Astrocyte (in vitro differentiated cells and primary cell): Measurements from ENCODE around the gene PNPT1.

ENCODE experiments used
- EZH2 ChIP-seq: IDR thresholded peaks from 2 replicates; pipeline ENCODE4 v1.6.1; 2012; ENCODE audit warnings: mild to moderate bottlenecking, low read length, inconsistent platforms; ENCODE audit not compliant: insufficient read depth
- TF ChIP-seq, protein P1 (sequence below): IDR thresholded peaks from 2 replicates; pipeline ENCODE4 v1.5.1; 2011; ENCODE audit warnings: low read depth, mild to moderate bottlenecking, inconsistent platforms, low read length, moderate library complexity; ENCODE audit not compliant: insufficient read depth

DNA sequence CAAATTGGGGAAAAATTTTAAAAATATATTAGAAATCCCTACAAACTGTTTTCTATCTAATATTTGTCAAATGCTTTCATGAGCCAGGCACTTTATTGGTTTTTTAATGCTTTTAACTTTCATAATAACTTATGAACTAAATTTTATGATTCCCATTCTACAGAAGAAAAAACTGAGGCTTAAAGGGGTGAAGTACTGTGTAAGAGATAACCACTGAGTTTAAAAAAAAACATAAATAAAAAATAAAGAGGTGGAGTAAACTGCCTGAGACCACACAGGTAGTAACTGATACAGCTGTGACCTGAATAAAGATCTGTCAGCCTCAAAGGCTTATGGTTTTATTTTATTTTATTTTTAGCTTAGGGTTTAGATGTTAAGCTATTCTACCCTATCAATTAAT, 24.7 kb downstream of the PNPT1 start:
- TF ChIP-seq EZH2: no peak
- TF ChIP-seq, protein P1, sequence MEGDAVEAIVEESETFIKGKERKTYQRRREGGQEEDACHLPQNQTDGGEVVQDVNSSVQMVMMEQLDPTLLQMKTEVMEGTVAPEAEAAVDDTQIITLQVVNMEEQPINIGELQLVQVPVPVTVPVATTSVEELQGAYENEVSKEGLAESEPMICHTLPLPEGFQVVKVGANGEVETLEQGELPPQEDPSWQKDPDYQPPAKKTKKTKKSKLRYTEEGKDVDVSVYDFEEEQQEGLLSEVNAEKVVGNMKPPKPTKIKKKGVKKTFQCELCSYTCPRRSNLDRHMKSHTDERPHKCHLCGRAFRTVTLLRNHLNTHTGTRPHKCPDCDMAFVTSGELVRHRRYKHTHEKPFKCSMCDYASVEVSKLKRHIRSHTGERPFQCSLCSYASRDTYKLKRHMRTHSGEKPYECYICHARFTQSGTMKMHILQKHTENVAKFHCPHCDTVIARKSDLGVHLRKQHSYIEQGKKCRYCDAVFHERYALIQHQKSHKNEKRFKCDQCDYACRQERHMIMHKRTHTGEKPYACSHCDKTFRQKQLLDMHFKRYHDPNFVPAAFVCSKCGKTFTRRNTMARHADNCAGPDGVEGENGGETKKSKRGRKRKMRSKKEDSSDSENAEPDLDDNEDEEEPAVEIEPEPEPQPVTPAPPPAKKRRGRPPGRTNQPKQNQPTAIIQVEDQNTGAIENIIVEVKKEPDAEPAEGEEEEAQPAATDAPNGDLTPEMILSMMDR: no peak
